SJCRH30 (cell line): Measurements from ENCODE around the gene ZFP42. TPM values are rescaled to one million over a fixed set of nuclear protein-coding genes. Genes with fewer than 3 reads are reported as not detected.
"Not testable (repeated sequence)": the region's sequence is repeated elsewhere in the genome, so short reads cannot be mapped to it uniquely, and the experiment has no call there.

ENCODE experiments used
- DNase-seq, 2 experiments: peaks; one replicate each; pipeline ENCODE4 v3.0.0-alpha.2; 2015 to 2020
- H3K27ac ChIP-seq: fragments of 250-450 bp; sonication (Bioruptor Pico); 2 replicates; pipeline ENCODE4 v1.5.1; 2020; ENCODE audit warnings: mild to moderate bottlenecking, moderate library complexity
- H3K27me3 ChIP-seq: fragments of 250-450 bp; sonication (Bioruptor Pico); 2 replicates; pipeline ENCODE4 v1.5.1; 2020; ENCODE audit warnings: mild to moderate bottlenecking, moderate library complexity
- H3K36me3 ChIP-seq: fragments of 250-450 bp; sonication (Bioruptor Pico); 2 replicates; pipeline ENCODE4 v1.5.1; 2020; ENCODE audit warnings: mild to moderate bottlenecking, moderate library complexity
- H3K4me1 ChIP-seq: fragments of 250-450 bp; sonication (Bioruptor Pico); 2 replicates; pipeline ENCODE4 v1.5.1; 2020; ENCODE audit warnings: mild to moderate bottlenecking, moderate library complexity
- H3K4me3 ChIP-seq: fragments of 250-450 bp; sonication (Bioruptor Pico); 2 replicates; pipeline ENCODE4 v1.5.1; 2020; ENCODE audit warnings: mild to moderate bottlenecking, moderate library complexity
- H3K9me3 ChIP-seq: fragments of 250-450 bp; sonication (Bioruptor Pico); replicated peaks from 2 replicates; pipeline ENCODE4 v1.5.1; 2020; ENCODE audit warnings: mild to moderate bottlenecking, moderate library complexity
- total RNA-seq: library from RNA; depleted of rRNA; stranded (reverse); fragments of >200 nt; shearing (Covaris generic); gene quantifications from 2 replicates; pipeline ENCODE4 v1.2.3, GENCODE V29; 2014; rRNA removed

The ZFP42 gene
- total RNA-seq, 1 experiment from 2014 or later = not detected

GRCh38 chr4:188037003-188037713, 41.6 kb downstream of the ZFP42 start:
- Histone ChIP-seq H3K4me3 (no peak overlapping the region), H3K4me1 (no peaks in the 10 kb centered on the region)
- no peak for DNase-seq

GRCh38 chr4:188041721-188042120, 46.1 kb downstream of the ZFP42 start:
- no peak for DNase-seq
- Histone ChIP-seq H3K27ac (no peak overlapping the region), H3K36me3 (no peaks in the 10 kb centered on the region), H3K9me3 (no peaks in the 10 kb centered on the region), H3K27me3 (no peaks in the 10 kb centered on the region), H3K4me3 (no peak overlapping the region), H3K4me1 (no peaks in the 10 kb centered on the region)

More at GRCh38 chr4:188037003-188037713, 41.6 kb downstream of the ZFP42 start:
- no peak overlapping the region for H3K27ac ChIP-seq
- no peaks in the 10 kb centered on the region for H3K27me3 ChIP-seq
- no peaks in the 10 kb centered on the region for H3K36me3 ChIP-seq
- H3K9me3 ChIP-seq = no peaks in the 10 kb centered on the region

GRCh38 chr4:188042191-188042590, 46.6 kb downstream of the ZFP42 start:
- Histone ChIP-seq H3K9me3 (no peaks in the 10 kb centered on the region), H3K4me3 (no peak overlapping the region), H3K27me3 (no peaks in the 10 kb centered on the region), H3K36me3 (no peaks in the 10 kb centered on the region), H3K27ac (no peak overlapping the region), H3K4me1 (no peaks in the 10 kb centered on the region)
- DNase-seq = no peak

GRCh38 chr4:188043154-188043553, 47.6 kb downstream of the ZFP42 start:
- no peaks in the 10 kb centered on the region for H3K4me1 ChIP-seq
- H3K27me3 ChIP-seq = no peaks in the 10 kb centered on the region
- no peak overlapping the region for H3K4me3 ChIP-seq
- H3K27ac ChIP-seq = no peak overlapping the region
- no peak for DNase-seq
- no peaks in the 10 kb centered on the region for H3K9me3 ChIP-seq
- H3K36me3 ChIP-seq = no peaks in the 10 kb centered on the region

- not testable (repeated sequence) for H3K27ac ChIP-seq, H3K4me1 ChIP-seq, H3K36me3 ChIP-seq, H3K9me3 ChIP-seq, DNase-seq, H3K4me3 ChIP-seq, H3K27me3 ChIP-seq
Measured at GRCh38 chr4:188045461-188045860, 49.9 kb downstream of the ZFP42 start.

GRCh38 chr4:188046657-188047056, 51.1 kb downstream of the ZFP42 start:
- no peak for DNase-seq
- Histone ChIP-seq H3K9me3 (no peaks in the 10 kb centered on the region), H3K4me1 (no peaks in the 10 kb centered on the region), H3K4me3 (no peak overlapping the region), H3K36me3 (no peaks in the 10 kb centered on the region), H3K27me3 (no peaks in the 10 kb centered on the region), H3K27ac (no peak overlapping the region)

- Histone ChIP-seq H3K9me3 (no peaks in the 10 kb centered on the region), H3K36me3 (no peaks in the 10 kb centered on the region), H3K27ac (no peak overlapping the region), H3K27me3 (no peaks in the 10 kb centered on the region), H3K4me3 (no peak overlapping the region), H3K4me1 (no peaks in the 10 kb centered on the region)
- DNase-seq = no peak
Measured at GRCh38 chr4:188053302-188053701, 57.7 kb downstream of the ZFP42 start.

Other genes with a start within 250 kb of the ZFP42 start
- not detected in 2 replicates for gene TRIML2, start 113.8 kb downstream of the ZFP42 start, total RNA-seq
- gene TRIML1, start 143.7 kb downstream of the ZFP42 start, total RNA-seq = not detected in 2 replicates